GM19035 (cell line): ENCODE measurements around the gene SH2D3A.
"Not testable (repeated sequence)": the region's sequence is repeated elsewhere in the genome, so short reads cannot be mapped to it uniquely, and the experiment has no call there.

Source experiments
- ATAC-seq: cut with Tn5 transposase; IDR thresholded peaks from one replicate; pipeline ENCODE4 v1.9.1; 2021; ENCODE audit not compliant: unreplicated experiment

Gene SH2D3A

DNA sequence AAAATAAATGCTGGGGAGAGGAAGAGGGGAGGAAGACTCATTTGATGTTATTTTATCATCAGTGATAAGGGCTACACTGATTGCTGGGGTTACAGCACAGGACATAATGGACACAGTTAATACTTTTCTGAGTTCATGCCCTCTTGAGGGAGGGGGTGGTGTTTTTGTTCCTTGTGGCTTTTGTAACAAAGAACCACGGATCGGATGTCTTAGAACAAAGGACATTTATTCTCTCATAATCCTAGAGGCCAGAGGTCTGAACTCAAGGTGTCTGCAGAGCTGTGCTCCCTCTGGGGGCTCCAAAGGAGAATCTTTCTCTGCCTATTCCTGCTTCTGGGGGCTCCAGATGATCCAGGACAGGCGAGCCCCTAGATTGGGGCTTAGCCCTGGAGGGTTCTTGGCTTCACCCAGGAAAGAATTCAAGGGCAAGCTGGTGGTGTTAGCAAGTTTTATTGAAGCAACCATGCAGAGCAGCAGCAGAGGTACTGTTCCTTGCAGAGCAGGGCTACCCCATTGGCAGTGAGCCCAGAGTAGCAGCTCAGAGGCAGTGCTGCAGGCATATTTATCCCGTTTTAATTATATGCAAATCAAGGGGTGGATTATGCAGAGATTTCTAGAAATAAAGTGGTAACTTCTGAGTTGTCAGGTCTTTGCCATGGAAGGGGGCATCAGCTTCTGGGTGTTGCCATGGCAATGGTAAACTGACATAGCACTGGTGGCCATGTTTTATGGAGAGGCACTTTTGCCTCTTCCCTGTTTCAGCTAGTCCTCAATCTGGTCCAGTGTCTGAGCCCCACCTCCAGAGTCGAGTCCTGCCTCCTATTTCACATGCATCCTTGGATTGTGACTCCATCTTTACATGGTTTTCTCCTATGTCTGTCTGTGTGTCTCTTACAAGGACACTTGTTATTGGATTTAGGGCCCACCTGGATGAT lies 23.2 kb upstream of the SH2D3A start:
- ATAC-seq, result no peak

- ATAC-seq, result no peak
Observed at GRCh38 chr19:6788896-6789295, 21.7 kb upstream of the SH2D3A start.

DNA sequence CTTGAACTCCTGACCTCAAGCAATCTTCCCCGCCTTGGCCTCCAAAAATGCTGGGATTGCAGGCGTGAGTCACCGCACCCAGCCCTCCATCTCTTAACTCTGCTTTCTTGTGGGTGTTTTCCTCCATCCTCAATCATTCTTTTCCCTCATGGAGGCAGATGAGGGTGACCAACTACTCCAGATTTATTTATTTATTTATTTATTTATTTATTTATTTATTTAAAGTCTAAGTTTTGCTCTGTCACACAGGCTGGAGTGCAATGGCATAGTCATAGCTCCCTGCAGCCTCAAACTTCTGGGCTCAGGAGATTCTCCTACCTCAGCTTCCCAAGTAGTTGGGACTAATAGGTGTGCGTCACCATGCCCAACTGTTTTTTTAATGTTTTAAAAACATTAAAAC lies 20.2 kb upstream of the SH2D3A start:
- ATAC-seq, result no peak

GRCh38 chr19:6779206-6779605 lies 12.0 kb upstream of the SH2D3A start:
- no peak for ATAC-seq

- ATAC-seq, result no peak
Observed at GRCh38 chr19:6778386-6778785, 11.2 kb upstream of the SH2D3A start.

GRCh38 chr19:6777434-6777833 lies 10.2 kb upstream of the SH2D3A start:
- ATAC-seq, result no peak

GRCh38 chr19:6776999-6777398 lies 9.8 kb upstream of the SH2D3A start:
- ATAC-seq, result no peak

GRCh38 chr19:6776045-6776444 lies 8.8 kb upstream of the SH2D3A start:
- ATAC-seq, result not testable (repeated sequence)

DNA sequence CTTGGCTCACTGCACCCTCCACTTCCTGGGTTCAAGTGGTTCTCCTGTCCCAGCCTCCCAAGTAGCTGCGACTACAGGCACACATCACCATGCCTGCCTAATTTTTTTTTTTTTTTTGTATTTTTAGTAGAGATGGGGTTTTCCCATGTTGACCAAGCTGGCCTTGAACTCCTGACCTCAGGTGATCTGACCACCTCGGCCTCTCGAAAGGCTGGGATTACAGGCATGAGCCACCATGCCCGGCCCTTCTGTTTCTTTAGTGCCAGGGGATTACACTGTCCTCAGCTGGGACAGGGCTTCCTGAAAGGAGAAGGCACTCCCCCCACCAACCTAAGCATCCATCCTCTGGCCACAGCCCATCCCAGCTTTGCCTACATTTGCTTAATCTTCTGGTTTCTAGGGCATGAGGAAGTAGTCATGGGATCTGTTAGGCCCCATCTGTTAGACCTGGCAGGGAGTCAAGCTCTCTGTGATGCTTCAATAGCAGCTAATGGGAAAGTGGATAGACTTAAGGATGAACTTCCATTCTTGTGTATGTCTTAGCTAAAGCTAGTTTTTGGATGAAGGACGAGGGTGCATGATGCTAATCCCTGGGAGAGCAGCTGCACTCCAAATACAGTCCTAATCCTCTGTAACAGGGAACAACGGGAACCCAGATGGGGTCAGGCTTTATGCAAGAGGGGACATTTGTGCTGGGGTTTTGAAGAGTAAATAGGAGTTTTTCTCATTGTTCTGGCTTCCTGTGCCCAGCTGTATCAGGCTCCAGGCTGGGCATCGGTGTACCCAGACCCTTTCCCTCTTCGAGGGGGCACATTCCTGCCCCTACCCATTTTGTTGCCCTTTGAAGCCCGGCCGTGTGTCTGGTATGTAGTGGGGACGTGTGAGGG lies 7.8 kb upstream of the SH2D3A start:
- no peak for ATAC-seq

GRCh38 chr19:6773323-6773931 lies 6.2 kb upstream of the SH2D3A start:
- ATAC-seq, result peak; percentile 27

DNA sequence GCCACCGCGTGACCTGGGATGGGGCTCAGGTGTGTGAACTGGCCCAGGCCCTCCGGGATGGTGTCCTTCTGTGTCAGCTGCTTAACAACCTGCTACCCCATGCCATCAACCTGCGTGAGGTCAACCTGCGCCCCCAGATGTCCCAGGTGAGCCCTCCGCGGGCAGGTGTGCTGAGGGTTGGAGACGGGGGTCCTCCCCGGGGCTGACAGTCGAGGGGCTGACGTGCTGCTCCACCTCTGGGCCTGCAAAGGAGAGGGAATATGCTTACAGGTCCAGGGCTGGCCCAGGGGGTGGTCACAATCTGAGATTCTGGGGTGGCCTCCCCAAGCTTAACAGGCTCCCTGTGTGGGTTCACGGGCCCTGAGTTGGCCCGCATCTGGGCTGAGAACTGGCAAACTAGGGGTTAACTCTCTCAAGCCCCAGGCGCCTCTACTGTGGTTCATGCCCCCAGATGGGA lies 5.7 kb upstream of the SH2D3A start:
- peak; percentile 7 for ATAC-seq

- peak; percentile 43 for ATAC-seq
Observed at GRCh38 chr19:6772028-6772865, 5.0 kb upstream of the SH2D3A start, which contains the start of gene VAV1. VAV1 (plus strand) TSS chr19:6772708; CDS start chr19:6772808, 100 bp downstream.

DNA sequence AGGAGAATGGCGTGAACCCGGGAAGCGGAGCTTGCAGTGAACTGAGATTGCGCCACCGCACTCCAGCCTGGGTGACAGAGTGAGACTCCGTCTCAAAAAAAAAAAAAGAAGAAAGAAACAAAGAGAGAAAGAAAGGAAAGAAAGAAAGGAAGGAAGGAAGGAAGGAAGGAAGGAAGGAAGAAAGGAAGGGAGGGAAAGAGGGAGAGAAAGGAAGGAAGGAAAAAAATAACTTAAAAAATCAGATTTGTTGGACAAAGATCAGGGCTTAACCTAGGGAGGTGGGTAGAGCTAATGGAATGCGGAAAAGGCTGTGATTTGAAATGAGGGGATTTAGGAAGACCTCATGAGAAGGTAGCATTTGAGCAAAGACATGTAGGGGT lies 4.4 kb upstream of the SH2D3A start:
- not testable (repeated sequence) for ATAC-seq

DNA sequence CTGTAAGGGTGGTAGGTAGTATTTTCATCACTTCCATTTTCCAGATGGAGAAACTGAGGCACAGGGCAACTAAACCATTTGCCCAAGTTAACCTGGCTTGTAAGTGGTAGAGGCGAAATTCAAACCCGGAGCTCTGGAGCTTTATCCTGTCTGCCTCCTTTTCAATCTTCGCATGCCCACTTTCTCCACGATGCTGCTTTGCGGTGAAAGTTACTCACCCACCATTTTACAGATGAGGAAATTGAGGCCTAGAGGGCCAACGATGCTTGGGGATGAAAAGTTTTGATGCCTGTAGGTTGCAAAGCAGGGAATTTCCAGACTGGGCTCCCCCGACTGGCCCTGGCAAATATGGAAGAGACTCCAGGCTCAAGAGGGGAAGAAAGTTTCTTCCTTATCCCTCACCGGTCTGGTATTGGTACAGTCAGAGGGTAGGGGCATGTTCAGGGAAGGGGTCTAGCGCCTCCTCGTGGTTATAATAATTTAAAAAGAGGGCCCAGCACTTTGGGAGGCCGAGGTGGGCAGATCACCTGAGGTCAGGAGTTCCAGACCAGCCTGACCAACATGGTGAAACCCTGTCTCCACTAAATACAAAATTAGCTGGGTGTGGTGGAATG lies 1.9 kb upstream of the SH2D3A start:
- no peak for ATAC-seq

- no peak for ATAC-seq
Observed at GRCh38 chr19:6768236-6768785, 1.1 kb upstream of the SH2D3A start.

GRCh38 chr19:6767081-6767356 lies 216 bp downstream of the SH2D3A start:
- peak; percentile 18 for ATAC-seq

DNA sequence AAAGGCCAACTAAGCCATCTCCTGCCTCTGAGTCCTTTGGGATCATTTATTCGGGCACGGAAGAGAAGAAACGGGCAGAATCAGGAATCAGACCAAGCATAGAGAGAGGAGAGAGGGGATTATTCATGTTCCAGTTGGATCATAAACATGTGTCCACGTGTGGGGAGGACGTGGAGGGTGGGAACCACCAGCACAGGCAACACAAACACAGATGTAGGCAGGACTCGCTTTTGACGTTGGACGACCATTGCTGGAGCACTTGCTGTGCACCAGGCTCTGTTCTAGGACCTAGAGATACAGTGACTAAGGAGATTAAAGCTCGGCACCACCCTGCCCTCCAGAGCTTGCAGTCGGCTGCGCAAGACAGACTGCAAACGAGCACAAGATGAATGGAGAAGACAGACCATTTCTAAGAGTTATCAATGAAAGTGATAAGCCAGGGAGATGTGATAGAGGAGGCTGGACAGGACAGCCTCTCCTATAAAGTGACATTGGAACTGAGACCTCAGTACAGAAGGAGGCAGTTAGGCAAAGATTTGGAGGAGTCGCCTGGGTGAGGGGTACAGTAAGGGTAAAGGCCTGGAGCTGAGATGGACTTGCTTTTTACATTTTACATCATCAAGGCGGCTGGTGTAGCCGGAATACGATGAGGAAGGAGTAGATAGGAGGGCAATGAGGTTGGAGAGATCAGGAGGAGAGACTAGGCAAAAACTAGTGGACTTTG lies 716 bp downstream of the SH2D3A start:
- ATAC-seq, result no peak

GRCh38 chr19:6765738-6766356 lies 1.4 kb downstream of the SH2D3A start:
- no peak for ATAC-seq
